Neural progenitor cell (in vitro differentiated cells): Measurements from ENCODE around the gene CAMSAP3. TPM values are rescaled to one million over a fixed set of nuclear protein-coding genes. Genes with fewer than 3 reads are reported as not detected.

Source experiments
- DNase-seq: peaks from one replicate; pipeline ENCODE4 v3.0.0-alpha.2; 2016; ENCODE audit warnings: low spot score
- H2AFZ ChIP-seq: fragments of 200-600 bp; sonication (generic); replicated peaks from 2 replicates; pipeline ENCODE4 v1.6.1; 2016; ENCODE audit warnings: antibody characterized with exemption
- H3F3A ChIP-seq: fragments of 200-600 bp; sonication (generic); 2 replicates; pipeline ENCODE4 v1.6.1; 2016; ENCODE audit warnings: antibody characterized with exemption, low read depth
- H3K27ac ChIP-seq: fragments of 200-600 bp; sonication (generic); 2 replicates; pipeline ENCODE4 v1.5.1; 2016; ENCODE audit warnings: mild to moderate bottlenecking
- H3K27me3 ChIP-seq: fragments of 200-600 bp; sonication (generic); 2 replicates; pipeline ENCODE4 v1.6.1; 2016; ENCODE audit warnings: mild to moderate bottlenecking, moderate library complexity
- H3K36me3 ChIP-seq: fragments of 200-600 bp; sonication (generic); 2 replicates; pipeline ENCODE4 v1.5.1; 2016
- H3K4me1 ChIP-seq: fragments of 200-600 bp; sonication (generic); 2 replicates; pipeline ENCODE4 v1.6.1; 2016; ENCODE audit warnings: mixed run types
- H3K4me2 ChIP-seq: fragments of 200-600 bp; sonication (generic); 2 replicates; pipeline ENCODE4 v1.6.1; 2016
- H3K4me3 ChIP-seq: fragments of 200-600 bp; sonication (generic); 2 replicates; pipeline ENCODE4 v1.5.1; 2016
- H3K79me2 ChIP-seq: fragments of 200-600 bp; sonication (generic); 2 replicates; pipeline ENCODE4 v1.6.1; 2016; ENCODE audit warnings: low read depth
- H3K9ac ChIP-seq: fragments of 200-600 bp; sonication (generic); 2 replicates; pipeline ENCODE4 v1.6.1; 2016
- H3K9me3 ChIP-seq: fragments of 200-600 bp; sonication (generic); 2 replicates; pipeline ENCODE4 v1.5.1; 2016; ENCODE audit warnings: low read depth
- H4K20me1 ChIP-seq: fragments of 200-600 bp; sonication (generic); 2 replicates; pipeline ENCODE4 v1.6.1; 2016; ENCODE audit warnings: low read depth
- H3K27ac Mint-ChIP-seq: 3 replicates; pipeline ENCODE4 v1.8.0; 2021; ENCODE audit warnings: mixed read lengths
- H3K27me3 Mint-ChIP-seq: 2 replicates; pipeline ENCODE4 v1.8.0; 2022; ENCODE audit warnings: low read depth, mild to moderate bottlenecking, inconsistent platforms, moderate library complexity, mixed read lengths; ENCODE audit not compliant: insufficient read depth
- H3K36me3 Mint-ChIP-seq: 3 replicates; pipeline ENCODE4 v1.8.0; 2021; ENCODE audit warnings: mixed read lengths
- H3K4me1 Mint-ChIP-seq: 3 replicates; pipeline ENCODE4 v1.8.0; 2021; ENCODE audit warnings: mixed read lengths
- H3K4me3 Mint-ChIP-seq: 3 replicates; pipeline ENCODE4 v1.8.0; 2021; ENCODE audit warnings: mild to moderate bottlenecking, moderate library complexity, mixed read lengths
- H3K9me3 Mint-ChIP-seq: 3 replicates; pipeline ENCODE4 v1.8.0; 2020; ENCODE audit warnings: mixed read lengths
- EZH2 ChIP-seq: fragments of 200-600 bp; sonication (generic); IDR thresholded peaks from 2 replicates; pipeline ENCODE4 v1.6.1; 2017; ENCODE audit warnings: antibody characterized with exemption, mild to moderate bottlenecking, moderate library complexity
- EZH2phosphoT487 ChIP-seq: fragments of 200-600 bp; sonication (generic); IDR thresholded peaks from 2 replicates; pipeline ENCODE4 v1.6.1; 2017; ENCODE audit warnings: antibody characterized with exemption
- total RNA-seq: library from RNA; depleted of rRNA; stranded (reverse); fragments of >200 nt; gene quantifications from 2 replicates; pipeline ENCODE4 v1.2.3, GENCODE V29; 2015; ENCODE audit warnings: low replicate concordance
- TF ChIP-seq, protein P1 (sequence below): fragments of 200-600 bp; sonication (generic); IDR thresholded peaks from 2 replicates; pipeline ENCODE4 v1.5.1; 2017; ENCODE audit warnings: antibody characterized with exemption, mild to moderate bottlenecking

The CAMSAP3 gene
- total RNA-seq, 1 donor from 2014 or later, result 2.7 TPM

GRCh38 chr19:7578127-7578526 is 17.5 kb upstream of the CAMSAP3 start:
- Mint-ChIP-seq H3K4me3 (no peak overlapping the region), H3K36me3 (no peaks in the 10 kb centered on the region), H3K9me3 (no peaks in the 10 kb centered on the region), H3K4me1 (no peaks in the 10 kb centered on the region), H3K27ac (no peak overlapping the region), H3K27me3 (peaks cover 25% of the 10 kb centered on the region)
- Histone ChIP-seq H3K36me3 (no peaks in the 10 kb centered on the region), H3K27me3 (peaks cover 64% of the 10 kb centered on the region), H3K9ac (no peak overlapping the region), H3K4me3 (no peak overlapping the region), H3K4me2 (no peak overlapping the region), H3K4me1 (no peaks in the 10 kb centered on the region), H4K20me1 (no peaks in the 10 kb centered on the region), H2AFZ (no peak overlapping the region), H3K79me2 (no peaks in the 10 kb centered on the region), H3K9me3 (no peaks in the 10 kb centered on the region), H3K27ac (no peak overlapping the region), H3F3A (no peaks in the 10 kb centered on the region)
- TF ChIP-seq EZH2 (no peak), EZH2phosphoT487 (no peak)
- TF ChIP-seq, protein P1, sequence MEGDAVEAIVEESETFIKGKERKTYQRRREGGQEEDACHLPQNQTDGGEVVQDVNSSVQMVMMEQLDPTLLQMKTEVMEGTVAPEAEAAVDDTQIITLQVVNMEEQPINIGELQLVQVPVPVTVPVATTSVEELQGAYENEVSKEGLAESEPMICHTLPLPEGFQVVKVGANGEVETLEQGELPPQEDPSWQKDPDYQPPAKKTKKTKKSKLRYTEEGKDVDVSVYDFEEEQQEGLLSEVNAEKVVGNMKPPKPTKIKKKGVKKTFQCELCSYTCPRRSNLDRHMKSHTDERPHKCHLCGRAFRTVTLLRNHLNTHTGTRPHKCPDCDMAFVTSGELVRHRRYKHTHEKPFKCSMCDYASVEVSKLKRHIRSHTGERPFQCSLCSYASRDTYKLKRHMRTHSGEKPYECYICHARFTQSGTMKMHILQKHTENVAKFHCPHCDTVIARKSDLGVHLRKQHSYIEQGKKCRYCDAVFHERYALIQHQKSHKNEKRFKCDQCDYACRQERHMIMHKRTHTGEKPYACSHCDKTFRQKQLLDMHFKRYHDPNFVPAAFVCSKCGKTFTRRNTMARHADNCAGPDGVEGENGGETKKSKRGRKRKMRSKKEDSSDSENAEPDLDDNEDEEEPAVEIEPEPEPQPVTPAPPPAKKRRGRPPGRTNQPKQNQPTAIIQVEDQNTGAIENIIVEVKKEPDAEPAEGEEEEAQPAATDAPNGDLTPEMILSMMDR, result no peak
- no peak for DNase-seq

DNA sequence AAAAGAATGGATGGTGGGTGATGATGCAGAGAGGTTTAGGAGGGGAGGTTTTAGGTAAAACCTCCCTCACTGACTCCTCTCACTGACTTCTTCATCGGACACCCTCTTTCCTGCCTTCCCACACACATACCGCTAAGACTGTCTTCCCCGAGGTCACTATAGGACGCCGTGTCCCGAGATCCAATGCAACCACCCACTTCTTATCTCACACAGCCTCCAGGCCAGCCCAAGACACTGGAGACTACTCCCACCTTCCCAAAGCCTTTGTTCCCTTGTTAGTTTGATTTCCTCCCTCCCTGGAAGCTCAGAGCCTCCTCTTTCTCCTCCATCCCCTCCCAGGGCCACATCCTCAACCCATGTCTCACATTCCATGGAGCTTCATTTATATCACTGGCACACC is 16.5 kb upstream of the CAMSAP3 start:
- no peak overlapping the region for H3K4me3 ChIP-seq
- H3K79me2 ChIP-seq, result no peaks in the 10 kb centered on the region
- no peaks in the 10 kb centered on the region for H4K20me1 ChIP-seq
- no peaks in the 10 kb centered on the region for H3F3A ChIP-seq
- peaks cover 64% of the 10 kb centered on the region for H3K27me3 ChIP-seq
- H3K9me3 ChIP-seq, result no peaks in the 10 kb centered on the region
- H2AFZ ChIP-seq, result no peak overlapping the region
- DNase-seq, result no peak
- Mint-ChIP-seq H3K27ac (no peak overlapping the region), H3K36me3 (no peaks in the 10 kb centered on the region), H3K9me3 (no peaks in the 10 kb centered on the region), H3K27me3 (peaks cover 25% of the 10 kb centered on the region), H3K4me3 (no peak overlapping the region), H3K4me1 (no peaks in the 10 kb centered on the region)
- no peak overlapping the region for H3K9ac ChIP-seq
- H3K36me3 ChIP-seq, result no peaks in the 10 kb centered on the region
- H3K27ac ChIP-seq, result no peak overlapping the region
- no peaks in the 10 kb centered on the region for H3K4me1 ChIP-seq
- no peak overlapping the region for H3K4me2 ChIP-seq
- TF ChIP-seq EZH2 (no peak), EZH2phosphoT487 (no peak)
- TF ChIP-seq, protein P1, result no peak

GRCh38 chr19:7582446-7582845 is 13.2 kb upstream of the CAMSAP3 start:
- Mint-ChIP-seq H3K4me3 (no peak overlapping the region), H3K9me3 (no peaks in the 10 kb centered on the region), H3K27me3 (peaks cover 13% of the 10 kb centered on the region), H3K36me3 (no peaks in the 10 kb centered on the region), H3K4me1 (no peaks in the 10 kb centered on the region), H3K27ac (no peak overlapping the region)
- H3F3A ChIP-seq, result no peaks in the 10 kb centered on the region
- no peak overlapping the region for H3K4me2 ChIP-seq
- H3K9ac ChIP-seq, result no peak overlapping the region
- H3K27me3 ChIP-seq, result peaks cover 56% of the 10 kb centered on the region
- TF ChIP-seq, protein P1, result no peak
- no peaks in the 10 kb centered on the region for H3K9me3 ChIP-seq
- no peaks in the 10 kb centered on the region for H3K4me1 ChIP-seq
- H3K4me3 ChIP-seq, result no peak overlapping the region
- H4K20me1 ChIP-seq, result no peaks in the 10 kb centered on the region
- H3K79me2 ChIP-seq, result no peaks in the 10 kb centered on the region
- H3K27ac ChIP-seq, result no peak overlapping the region
- no peak for DNase-seq
- H2AFZ ChIP-seq, result no peak overlapping the region
- no peaks in the 10 kb centered on the region for H3K36me3 ChIP-seq

DNA sequence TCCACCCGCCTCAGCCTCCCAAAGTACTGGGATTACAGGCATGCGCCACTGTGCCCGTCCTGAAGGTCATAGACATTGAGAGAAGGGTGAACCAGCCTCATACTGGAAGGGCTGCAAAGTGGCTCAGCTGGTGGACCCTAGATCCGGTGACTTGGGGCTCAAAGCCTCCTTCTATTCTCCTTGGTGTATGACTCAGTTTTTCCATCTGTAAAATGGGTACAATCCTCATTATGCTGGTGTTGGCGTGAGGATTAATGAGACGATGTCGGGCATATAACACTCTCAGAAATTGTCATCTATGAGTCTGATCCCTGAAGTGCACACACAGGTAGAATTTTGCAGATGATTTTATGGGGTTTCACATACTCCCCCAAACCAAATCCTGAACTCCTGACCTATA is 5.8 kb upstream of the CAMSAP3 start:
- H3K79me2 ChIP-seq, result no peaks in the 10 kb centered on the region
- peaks cover 7% of the 10 kb centered on the region for H3K27me3 Mint-ChIP-seq
- TF ChIP-seq EZH2phosphoT487 (no peak), EZH2 (no peak)
- TF ChIP-seq, protein P1, result no peak
- H3K4me1 ChIP-seq, result no peaks in the 10 kb centered on the region
- no peaks in the 10 kb centered on the region for H3K9me3 Mint-ChIP-seq
- no peaks in the 10 kb centered on the region for H3K36me3 ChIP-seq
- peaks cover 20% of the 10 kb centered on the region for H3K27me3 ChIP-seq
- no peak overlapping the region for H3K4me3 ChIP-seq
- no peak overlapping the region for H3K9ac ChIP-seq
- H3K27ac ChIP-seq, result no peak overlapping the region
- no peaks in the 10 kb centered on the region for H4K20me1 ChIP-seq
- no peaks in the 10 kb centered on the region for H3K36me3 Mint-ChIP-seq
- no peak overlapping the region for H3K27ac Mint-ChIP-seq
- H3K9me3 ChIP-seq, result no peaks in the 10 kb centered on the region
- H3K4me2 ChIP-seq, result no peak overlapping the region
- peaks cover 2% of the 10 kb centered on the region for H3K4me1 Mint-ChIP-seq
- no peak for DNase-seq
- H3F3A ChIP-seq, result no peaks in the 10 kb centered on the region
- no peak overlapping the region for H3K4me3 Mint-ChIP-seq
- no peak overlapping the region for H2AFZ ChIP-seq
